HG03135 (cell line): ENCODE measurements around the gene RAD51D.
"Not testable (repeated sequence)": the region's sequence is repeated elsewhere in the genome, so short reads cannot be mapped to it uniquely, and the experiment has no call there.

Experiments used
- ATAC-seq: cut with Tn5 transposase; IDR thresholded peaks from one replicate; pipeline ENCODE4 v1.9.1; 2021; ENCODE audit warnings: mild to moderate bottlenecking, moderate library complexity; ENCODE audit not compliant: unreplicated experiment

The RAD51D gene

GRCh38 chr17:35142467-35142796 is 22.8 kb upstream of the RAD51D start:
- ATAC-seq, result no peak

- peak; percentile 85 for ATAC-seq
Observed at GRCh38 chr17:35141681-35142466, 22.2 kb upstream of the RAD51D start, which contains the start of gene NLE1. Gene NLE1, minus strand, starts transcription at chr17:35142303. Its CDS starts 28 bp downstream, at chr17:35142275.

GRCh38 chr17:35138218-35138617 is 18.6 kb upstream of the RAD51D start:
- ATAC-seq, result no peak

GRCh38 chr17:35135322-35135721 is 15.7 kb upstream of the RAD51D start:
- ATAC-seq, result no peak

GRCh38 chr17:35132816-35133550 is 13.3 kb upstream of the RAD51D start:
- ATAC-seq, result no peak

GRCh38 chr17:35132099-35132498 is 12.4 kb upstream of the RAD51D start:
- ATAC-seq, result no peak

GRCh38 chr17:35130392-35130791 is 10.7 kb upstream of the RAD51D start:
- ATAC-seq, result no peak

GRCh38 chr17:35129973-35130351 is 10.3 kb upstream of the RAD51D start:
- ATAC-seq, result no peak

GRCh38 chr17:35129154-35129972 is 9.7 kb upstream of the RAD51D start:
- ATAC-seq, result no peak

- ATAC-seq, result no peak
Observed at GRCh38 chr17:35127751-35128514, 8.3 kb upstream of the RAD51D start.

GRCh38 chr17:35121315-35121714 is 1.7 kb upstream of the RAD51D start, which contains the start of gene FNDC8:
Gene FNDC8, plus strand, starts transcription at chr17:35121615. Its CDS starts 79 bp downstream, at chr17:35121694.
- ATAC-seq, result no peak

GRCh38 chr17:35117984-35118383 is 1.7 kb downstream of the RAD51D start:
- ATAC-seq, result no peak

- no peak for ATAC-seq
Observed at GRCh38 chr17:35116845-35117244, 2.8 kb downstream of the RAD51D start.

GRCh38 chr17:35110791-35111190 is 8.9 kb downstream of the RAD51D start:
- not testable (repeated sequence) for ATAC-seq

GRCh38 chr17:35104844-35105450 is 14.7 kb downstream of the RAD51D start:
- no peak for ATAC-seq

- no peak for ATAC-seq
Observed at GRCh38 chr17:35103271-35103670, 16.4 kb downstream of the RAD51D start.

GRCh38 chr17:35101725-35102124 is 17.9 kb downstream of the RAD51D start:
- ATAC-seq, result no peak

GRCh38 chr17:35101036-35101435 is 18.6 kb downstream of the RAD51D start:
- ATAC-seq, result no peak

GRCh38 chr17:35099908-35100307 is 19.8 kb downstream of the RAD51D start:
- no peak for ATAC-seq

GRCh38 chr17:35097776-35098175 is 21.9 kb downstream of the RAD51D start:
- no peak for ATAC-seq
